ENCODE measurements around the gene TSPAN14. TPM values are rescaled to one million over a fixed set of nuclear protein-coding genes. Genes with fewer than 3 reads are reported as not detected.

The TSPAN14 gene
- total RNA-seq, 1 donor from 2014 or later = 35.7 TPM

DNA sequence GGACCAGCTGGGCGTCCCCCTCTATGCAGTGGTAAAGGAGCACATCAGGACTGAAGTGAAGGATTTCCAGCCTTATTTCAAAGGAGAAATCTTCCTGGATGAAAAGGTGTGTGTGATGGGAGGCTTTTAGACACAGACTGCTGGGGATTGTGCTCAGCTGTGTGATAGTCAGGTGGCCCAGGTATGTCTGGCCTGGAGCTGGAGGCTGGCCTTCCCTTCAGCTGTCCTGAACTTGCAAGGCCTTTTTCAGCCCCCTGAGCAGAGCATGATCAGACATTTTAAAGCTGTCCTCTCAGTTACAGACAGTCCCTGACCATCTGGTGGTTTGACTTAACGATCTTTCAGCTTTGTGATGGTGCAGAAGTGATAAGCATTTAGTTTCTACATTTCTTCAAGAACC is 28.2 kb upstream of the TSPAN14 start:
- no peak for DNase-seq

DNA sequence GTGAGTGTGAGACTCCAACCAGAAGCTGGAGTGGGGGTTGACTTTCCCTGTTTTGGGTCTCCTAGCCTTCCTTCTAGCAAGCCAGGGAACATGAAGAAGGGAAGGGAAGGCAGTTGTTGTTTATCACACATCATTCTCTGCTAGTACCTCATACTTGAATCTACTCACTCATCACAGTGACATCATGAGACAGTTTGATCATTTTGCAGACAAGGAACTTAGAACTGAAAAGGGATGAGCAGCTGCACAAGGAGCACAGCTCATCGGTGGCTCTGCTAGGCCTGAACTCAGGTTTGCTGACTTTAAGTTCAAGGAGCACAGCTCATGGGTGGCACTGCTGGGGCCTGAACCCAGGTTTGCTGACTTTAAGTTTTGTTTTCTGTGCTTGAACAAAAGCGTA is 26.6 kb upstream of the TSPAN14 start:
- DNase-seq = no peak

DNA sequence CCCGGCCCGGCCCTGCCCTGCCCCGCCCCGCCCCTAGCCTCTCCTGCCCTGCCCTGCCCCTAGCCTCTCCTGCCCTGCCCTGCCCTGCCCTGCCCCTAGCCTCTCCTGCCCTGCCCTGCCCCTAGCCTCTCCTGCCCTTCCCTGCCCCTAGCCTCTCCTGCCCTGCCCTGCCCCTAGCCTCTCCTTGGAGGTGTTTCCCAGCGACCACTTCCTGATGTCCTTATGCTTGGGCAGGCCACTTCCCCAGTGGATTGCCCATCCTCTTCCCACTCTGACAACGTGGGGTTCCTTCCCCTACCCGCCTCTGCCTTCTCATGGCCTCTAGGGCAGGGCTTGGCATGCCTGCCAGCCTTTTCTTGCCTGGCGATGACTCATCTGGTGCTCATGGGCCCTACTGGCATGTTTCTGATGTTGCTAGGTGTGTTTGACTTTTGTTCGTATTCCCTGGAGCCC is 24.6 kb upstream of the TSPAN14 start:
- no peak for DNase-seq

DNA sequence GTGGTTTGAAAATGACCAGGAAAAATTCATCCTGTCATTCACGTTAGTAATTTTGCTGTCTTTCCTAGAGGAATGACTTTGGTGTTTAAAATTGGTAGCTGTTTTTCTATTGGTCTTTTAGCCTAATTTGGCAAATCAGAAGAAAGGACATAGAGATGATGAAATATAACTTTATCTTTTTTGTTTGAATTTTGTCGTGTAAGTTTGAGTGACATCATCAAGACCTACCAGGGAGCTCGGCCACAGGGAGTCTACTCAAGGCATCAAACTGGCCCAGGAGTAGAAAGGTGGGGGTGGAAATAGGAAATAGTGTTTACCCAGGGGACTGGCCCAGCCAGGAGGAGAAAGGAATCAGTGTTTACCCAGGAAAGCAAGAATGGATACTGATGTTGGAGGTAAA is 21.0 kb upstream of the TSPAN14 start:
- DNase-seq = no peak

DNA sequence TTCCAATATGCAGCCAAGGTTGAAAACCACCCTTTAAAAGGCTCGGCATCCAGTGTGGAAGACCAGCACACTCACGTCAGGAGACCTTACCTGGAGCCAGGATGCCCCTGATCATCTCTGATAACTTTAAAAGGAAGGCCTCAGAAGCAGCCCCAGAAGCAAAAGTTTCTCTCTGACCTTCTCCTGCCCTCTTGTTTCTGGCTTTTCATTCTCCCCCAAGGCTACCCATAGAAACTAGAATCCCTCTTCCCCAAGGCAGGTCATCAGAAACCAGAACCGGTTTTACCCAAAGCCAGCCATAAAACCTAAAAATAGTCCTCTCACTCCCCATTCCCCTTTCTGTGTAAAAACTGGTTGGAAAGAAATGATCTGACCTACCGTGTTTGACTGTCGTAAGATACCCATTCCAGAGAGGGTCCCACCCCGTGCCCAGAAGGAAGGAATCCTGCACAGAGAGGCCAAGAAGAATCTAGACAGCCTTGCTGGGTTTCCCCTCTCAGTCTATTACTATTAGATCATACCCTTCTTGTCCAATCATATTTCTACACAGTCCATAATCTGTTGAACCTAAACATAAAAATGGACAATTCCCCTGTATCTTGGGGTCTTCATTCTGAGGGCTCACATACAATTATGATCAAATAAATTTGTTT is 17.5 kb upstream of the TSPAN14 start:
- no peak for DNase-seq

DNA sequence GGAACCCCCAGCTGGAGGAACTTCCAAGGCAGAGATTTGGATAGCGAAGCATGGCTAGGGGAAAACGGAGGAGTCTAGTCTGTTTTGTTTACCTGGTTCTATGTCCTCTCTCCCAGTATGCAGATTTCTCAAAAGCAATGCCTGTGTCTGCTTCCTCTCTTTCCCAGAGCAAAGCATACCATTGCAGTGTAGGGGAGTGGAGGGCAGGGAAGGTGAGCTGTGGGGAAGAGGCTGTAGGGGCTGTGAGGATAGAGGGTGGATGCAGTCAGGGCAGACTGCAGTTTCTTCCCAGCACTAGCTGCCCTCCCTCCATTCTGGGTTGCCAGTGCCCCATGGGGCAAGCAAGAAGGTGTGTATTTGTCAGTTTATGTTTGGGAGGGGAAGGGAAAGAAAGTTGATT is 16.9 kb upstream of the TSPAN14 start:
- no peak for DNase-seq

DNA sequence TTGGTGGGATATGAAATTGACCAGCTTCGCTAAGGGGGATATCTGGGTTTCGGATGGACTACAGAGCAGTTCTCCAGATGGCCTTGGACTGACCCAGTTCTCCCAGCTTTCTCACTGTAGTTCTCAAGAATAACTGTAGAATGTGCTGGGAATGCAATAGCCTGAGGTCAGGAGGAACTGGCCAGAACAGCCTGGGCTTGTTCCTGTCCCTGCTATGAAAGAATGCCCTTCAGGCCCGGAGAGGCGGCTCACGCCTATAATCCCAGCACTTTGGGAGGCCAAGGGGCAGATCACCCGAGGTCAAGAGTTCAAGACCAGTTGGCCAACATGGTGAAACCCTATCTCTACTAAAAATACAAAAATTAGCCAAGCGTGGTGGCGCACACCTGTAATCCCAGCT is 12.3 kb upstream of the TSPAN14 start:
- DNase-seq = no peak

DNA sequence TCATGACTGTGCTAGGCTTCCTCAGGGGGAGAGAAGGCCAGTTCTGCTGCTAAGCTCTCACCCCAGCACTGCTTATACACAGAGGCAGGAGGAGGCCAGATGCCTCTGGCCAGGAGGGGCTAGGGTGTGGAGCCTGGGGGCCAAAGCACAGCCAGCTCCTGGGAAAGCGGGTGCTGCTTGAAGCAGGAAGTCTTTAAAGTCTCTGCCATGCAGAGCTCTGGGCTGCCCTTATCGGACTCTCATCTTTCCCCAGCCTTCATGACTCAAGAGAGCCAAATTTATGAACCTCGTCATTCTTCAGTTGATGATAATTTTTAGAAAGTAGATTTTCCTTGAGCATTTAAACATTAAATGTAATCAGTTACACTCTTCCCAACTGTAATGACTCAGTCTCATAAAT is 11.2 kb upstream of the TSPAN14 start:
- DNase-seq = no peak

DNA sequence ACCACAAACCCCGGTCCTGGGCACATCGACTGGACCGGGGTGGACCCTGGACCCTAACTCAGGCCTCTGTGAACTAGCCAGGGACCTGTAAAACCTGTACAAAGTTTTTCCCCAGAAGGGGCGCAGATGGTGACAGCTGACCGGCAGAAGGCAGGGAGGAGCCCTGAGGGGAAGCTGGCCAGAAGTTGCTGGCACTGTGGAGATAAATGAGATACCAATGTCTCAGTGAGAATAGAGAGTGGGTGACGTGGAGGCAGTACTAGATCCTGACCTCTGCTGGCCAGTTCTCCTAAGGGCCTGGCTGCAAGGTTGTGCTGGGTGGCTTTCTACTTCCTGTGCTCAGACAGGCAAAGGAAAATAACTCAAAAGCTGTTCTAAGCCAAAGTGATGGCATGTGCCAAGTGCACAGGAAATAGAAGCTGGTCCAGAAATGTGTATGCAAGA is 10.6 kb upstream of the TSPAN14 start:
- DNase-seq = no peak

DNA sequence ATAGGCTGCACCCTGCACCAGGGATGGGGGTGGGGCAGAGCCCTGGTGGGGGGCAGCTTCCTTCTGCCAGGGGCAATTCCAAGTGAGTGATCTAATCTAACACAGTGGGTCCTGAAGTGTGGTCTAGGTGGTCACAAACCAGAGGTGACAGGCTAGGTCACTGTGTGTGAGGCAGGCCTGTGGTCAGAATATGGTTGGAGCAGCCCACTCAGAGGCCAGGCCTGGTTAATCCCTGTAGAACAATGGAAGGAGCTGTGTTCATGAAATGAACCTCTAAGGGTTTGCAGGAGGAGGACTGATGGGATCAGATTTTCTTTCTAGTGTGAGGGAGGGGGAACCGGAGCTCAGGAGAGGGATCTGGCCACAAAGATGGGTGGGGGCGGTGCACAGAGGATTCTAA is 10.0 kb upstream of the TSPAN14 start:
- no peak for DNase-seq

DNA sequence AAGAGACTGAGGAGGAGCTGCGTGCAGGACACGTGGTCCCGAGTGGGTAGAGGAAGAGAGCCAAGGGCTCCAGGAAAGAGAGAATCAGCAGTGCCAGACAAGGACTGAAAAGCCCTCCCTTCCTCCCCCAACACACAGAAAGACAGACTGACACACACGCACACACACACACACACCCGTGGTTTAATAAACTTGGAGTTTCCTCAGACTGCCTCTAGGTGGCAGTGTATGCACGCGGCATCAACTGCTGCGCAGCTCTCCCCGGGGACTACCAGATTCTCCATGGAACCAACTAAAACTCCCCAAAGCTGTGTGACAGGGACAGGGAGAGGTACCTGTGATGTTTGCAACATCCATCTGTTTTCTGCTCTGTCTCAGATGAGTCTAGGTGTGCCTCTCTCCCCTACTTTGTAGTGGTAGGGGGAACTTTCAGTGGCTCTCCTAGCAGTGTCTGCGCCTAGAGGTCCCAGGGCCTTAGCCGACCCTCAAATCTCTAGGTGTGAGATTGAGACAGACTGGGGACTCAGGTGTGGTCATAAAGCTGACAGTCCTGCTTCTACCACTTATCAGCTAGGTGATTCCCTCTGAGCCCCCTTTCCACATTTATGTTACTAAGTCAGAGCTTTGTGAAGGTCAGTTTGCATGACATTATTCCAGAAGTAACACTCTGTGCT is 9.3 kb upstream of the TSPAN14 start:
- peak; percentile 63 for DNase-seq

DNA sequence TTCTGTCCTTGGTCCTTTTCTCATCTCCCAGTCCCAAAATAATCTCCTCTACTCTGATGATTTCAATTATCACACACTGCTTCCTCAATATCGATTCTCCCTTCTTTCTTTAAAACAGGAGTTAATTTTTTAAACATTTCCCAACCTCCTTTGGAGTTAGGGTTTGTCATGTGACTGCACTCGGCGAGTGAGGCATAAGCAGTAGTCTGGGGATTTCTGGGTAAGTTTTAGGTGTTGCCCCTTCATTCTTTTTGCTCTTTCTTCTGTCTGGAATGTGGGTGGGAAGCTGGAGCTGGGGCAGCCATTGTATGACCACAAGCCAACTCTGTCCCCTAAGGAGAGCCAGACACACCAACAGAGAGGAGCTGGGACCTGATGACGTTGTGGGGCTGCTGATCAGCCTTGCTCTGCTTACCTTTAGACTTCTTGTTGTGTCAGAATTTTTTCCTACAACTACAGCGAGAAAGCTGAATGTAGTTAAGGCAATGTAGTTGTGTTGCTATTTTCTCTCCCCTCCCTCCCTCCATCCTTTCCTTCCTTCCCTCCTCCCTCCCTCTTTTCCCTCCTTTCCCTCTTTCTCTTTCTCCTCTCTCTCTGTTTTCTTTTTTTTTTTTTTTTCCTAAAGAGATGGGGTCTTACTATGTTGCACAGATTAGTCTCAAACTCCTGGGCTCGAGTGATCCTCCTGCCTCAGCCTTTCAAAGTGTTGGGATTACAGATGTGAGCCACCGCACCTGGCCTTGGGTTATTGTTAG is 6.5 kb upstream of the TSPAN14 start:
- no peak for DNase-seq

DNA sequence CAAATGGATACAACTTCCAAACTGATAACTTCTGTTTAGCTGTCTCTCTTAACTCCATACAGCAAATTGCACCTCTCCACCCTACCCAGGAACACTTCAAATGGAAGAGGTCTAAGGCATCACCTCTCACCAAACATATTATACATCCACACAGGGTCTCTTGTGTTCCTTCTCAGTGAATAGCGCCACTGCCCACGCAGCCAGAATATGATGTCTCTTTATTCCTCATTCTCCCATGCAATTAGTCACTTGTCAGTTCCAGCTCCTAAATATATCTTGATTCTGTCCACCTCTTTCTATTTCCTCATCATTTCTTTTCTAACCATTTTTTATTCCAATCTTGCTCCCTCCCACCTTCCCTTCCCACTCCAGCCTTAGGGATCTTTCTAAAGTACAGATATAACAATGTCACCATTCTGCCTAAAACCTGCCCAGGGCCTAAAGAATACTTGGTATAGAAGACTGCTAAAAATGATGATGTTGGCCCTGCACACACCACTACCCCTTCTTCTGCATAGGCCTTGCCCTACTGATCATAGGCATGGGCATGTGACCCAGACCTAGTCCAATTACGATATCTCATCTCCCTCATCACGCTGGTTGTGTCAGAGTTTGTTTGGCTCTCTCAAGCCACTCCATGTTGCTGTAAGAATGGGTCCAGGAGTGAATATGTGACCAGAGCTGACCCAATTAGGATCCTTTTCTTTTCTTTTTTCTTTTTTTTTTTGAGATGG is 5.7 kb upstream of the TSPAN14 start:
- DNase-seq = no peak

DNA sequence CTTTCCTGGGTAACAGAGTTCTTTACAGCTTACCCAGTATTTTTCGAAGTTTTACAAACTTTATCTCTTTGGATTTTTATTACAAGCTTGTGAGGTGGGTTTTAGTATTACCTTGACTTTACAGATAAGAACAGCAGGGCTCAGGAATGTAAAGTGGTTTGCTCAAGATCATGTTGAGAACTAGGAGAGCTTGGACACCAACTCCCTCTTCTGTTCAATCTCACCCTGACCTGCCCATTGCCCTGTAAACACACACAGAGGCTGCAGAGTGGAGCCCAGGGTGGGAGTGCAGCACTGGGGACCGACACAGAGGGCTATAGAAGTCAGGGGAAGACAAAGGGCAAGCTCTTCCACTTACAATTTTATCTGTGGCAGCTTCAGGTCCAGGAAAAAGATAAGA is 4.6 kb upstream of the TSPAN14 start:
- DNase-seq = no peak

DNA sequence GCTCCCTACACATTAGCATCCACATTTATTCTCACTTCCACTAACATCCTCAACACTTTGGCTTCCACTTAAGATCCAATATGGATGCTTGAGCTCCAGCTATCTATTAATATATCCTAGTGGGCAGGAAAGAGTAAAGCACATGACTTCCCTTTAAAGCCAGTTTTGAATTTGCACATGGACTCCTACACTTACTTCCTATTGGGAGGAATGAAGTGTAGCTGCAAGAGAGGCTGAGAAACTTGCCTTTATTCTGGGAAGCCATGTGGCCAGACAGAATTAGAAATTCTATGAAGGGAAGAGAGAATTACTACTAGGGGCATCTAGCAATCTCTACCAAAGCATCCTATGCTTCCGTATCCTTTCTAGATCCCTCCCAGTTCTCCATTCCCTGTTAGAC is 3.0 kb upstream of the TSPAN14 start:
- no peak for DNase-seq

DNA sequence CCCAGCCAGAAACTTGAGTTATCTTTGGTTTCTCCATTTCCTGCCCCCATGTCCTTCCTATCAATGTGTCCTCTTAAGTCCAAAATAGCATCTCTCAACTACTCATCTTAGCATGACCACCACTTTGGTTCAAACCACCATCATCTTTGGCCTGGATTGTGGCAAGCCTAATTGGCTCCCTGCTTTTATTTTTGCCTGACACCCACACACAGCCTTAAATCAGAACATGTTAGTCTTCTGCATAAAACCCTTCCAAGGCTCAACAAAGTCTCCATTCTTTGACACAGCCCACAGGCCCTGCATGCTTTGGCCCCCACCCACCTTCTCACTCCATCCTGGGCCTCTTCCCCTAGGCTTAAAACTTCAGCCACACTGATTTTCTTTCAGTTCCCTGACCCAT is 2.0 kb upstream of the TSPAN14 start:
- DNase-seq = no peak

DNA sequence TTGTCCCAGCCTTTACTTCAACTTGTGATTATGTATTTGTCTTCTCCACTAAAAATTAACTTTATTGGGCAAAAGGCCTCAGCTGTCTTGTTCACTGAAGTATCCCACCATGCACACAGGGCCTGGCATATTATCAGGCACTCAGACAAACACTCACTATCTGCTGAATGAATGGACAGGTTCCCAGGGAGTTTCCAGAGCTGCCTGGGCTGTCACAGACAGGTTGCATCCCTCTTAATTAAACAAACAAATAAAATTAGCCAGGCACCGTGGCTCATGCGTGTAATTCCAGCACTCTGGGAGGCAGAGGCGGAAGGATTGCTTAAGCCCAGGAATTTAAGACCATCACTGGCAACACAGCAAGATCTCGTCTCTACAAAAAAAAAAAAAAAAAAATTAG is 1.5 kb upstream of the TSPAN14 start:
- DNase-seq = no peak

DNA sequence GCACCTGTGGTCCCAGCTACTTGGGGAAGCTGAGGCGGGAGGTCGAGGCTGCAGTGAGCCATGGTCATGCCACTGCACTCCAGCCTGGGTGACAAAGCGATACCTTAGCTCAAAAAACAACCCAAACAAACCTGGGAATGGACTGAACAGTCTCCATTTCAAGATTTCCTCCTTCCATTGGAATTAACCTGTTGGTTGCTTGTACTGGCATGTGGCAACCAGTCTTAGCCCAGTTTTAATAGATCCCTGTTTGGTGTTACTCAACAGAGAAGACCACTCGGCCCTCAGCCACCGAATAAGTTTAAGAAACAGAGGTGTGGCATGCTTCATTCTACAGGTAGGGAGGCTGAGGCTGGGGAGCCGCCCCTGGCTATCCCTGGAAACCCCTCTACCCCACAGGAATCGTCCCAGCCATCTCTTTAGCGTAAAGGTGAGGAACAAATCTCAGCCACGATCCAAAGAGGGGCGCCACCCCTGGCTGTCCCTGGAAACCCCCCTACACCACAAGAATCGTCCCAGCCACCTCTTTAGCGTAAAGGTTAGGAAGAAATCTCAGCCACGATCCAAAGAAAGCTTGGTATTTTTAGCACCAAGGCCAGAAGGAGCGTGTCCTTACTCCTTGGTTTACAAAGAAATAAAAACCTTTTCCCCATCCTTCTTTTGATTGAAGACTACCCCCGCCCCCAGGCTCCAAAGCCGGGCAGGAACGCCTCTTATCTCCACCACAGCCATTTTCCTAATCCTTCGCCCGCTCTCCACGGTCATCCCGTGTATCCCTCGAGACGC is 861 bp upstream of the TSPAN14 start:
- DNase-seq = no peak

DNA sequence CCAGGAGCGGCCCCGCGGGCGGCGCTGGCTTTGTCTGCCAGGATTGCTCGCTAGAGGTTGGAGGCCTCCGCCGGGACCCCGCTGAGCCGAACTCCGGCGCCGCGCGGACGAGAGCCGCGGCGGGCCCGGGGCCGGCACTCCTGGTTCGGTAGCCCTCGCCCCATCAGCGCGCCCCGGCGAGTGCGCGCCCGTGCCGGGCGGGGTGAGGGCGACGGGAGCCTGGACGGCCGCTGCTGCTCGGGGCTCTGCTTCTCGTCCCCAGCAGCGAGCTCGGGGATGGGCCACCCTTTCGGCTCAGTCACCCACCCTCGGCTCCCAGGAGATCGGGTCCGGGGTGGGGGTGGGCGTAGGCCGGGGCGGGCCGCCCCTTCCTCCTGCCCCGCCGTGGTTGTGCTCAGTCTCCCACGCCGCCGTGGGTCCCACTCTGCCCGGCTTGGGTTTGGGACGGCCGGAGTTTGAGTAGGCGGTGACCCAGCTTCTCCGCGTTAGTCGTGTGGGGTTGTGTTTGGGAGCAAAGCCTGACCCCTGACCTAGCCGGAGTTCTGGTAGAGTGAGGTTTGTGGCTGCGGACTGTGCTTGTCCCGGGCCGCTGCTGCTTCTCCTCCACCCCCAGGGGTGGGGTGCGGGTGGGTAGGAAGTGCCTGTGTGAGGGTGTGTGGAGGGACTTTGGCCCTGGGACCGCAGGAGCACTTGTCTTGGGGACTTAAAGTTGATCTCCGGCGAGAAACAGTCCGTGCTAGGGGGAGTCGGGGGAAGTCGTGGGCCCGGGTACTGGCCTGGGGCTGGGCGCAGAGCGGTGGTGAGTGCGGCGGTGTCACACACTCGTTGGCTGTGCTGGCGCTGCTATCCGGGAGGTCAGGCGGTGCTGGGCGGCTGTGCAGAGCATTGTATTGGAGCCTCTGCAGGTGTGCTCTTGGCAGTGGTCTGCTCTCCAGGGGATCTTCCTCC is 677 bp downstream of the TSPAN14 start:
- DNase-seq = peak; percentile 25

DNA sequence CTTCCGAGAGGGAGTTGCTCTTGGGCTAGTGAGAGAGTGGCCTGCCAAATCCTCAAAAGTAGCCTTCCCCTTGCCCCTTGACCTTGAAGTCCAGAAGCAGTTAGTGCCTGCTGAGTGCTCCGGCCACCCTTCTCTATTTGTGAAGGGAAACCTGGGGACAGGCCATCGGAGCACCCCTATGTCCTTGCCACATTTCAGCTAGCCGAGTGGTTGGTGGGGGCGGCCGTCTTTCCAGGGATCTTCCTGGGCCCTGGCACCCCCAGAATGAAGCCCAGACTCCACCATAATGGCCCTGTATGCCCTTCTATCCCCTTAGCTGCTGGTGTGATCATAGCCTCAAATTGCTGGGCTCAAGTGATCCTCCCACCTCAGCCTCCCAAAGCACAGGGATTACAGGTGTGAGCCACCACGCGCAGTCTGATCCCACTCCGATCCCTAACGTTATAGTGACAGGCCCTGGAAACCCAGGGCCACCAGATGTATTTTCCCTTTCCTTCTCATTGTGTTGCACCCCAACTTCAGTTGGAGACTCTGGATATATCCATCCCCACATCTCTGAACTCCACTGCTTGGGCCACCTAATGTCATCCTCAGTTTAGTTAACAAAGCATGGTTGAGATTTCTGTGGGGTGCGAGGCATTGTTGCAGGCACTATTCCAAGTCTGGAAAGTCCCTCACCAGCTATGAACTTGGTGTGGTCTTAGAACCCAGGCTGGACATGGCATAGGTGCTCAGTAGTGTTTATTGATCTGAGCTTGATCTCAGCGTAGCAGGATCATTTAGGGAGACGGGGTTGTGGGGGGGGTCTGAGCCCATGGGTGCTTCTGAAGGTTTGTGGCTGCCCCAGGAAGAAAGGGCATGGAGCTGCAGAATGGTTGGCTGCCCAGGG is 1.6 kb downstream of the TSPAN14 start:
- no peak for DNase-seq

Measured in occipital lobe (tissue), 2 donors.